GM19043 (cell line): ENCODE data around the gene NSFL1C.

ENCODE experiments used
- ATAC-seq: cut with Tn5 transposase; IDR thresholded peaks from one replicate; pipeline ENCODE4 v1.9.1; 2021; ENCODE audit warnings: low read depth; ENCODE audit not compliant: unreplicated experiment

Gene NSFL1C

GRCh38 chr20:1394686-1395085, 72.0 kb downstream of the NSFL1C start:
- no peak for ATAC-seq

DNA sequence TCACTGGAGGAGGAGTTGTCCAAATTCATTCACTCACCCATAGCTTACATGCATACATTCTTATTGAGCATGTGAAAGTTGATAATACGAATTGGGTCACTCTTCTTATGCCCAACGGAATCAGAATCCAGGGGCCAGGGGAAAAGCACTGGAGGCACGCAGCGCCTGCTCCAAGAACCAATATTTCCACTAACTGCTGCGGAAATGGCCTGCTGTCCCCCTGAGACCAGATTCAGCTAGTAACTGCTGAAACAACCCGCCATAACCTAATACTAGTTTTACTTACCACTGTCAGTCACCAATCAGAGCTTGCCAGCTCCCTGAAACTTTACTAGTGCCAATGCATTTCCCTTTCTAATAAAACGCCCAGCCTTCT, 73.2 kb downstream of the NSFL1C start:
- ATAC-seq = no peak

DNA sequence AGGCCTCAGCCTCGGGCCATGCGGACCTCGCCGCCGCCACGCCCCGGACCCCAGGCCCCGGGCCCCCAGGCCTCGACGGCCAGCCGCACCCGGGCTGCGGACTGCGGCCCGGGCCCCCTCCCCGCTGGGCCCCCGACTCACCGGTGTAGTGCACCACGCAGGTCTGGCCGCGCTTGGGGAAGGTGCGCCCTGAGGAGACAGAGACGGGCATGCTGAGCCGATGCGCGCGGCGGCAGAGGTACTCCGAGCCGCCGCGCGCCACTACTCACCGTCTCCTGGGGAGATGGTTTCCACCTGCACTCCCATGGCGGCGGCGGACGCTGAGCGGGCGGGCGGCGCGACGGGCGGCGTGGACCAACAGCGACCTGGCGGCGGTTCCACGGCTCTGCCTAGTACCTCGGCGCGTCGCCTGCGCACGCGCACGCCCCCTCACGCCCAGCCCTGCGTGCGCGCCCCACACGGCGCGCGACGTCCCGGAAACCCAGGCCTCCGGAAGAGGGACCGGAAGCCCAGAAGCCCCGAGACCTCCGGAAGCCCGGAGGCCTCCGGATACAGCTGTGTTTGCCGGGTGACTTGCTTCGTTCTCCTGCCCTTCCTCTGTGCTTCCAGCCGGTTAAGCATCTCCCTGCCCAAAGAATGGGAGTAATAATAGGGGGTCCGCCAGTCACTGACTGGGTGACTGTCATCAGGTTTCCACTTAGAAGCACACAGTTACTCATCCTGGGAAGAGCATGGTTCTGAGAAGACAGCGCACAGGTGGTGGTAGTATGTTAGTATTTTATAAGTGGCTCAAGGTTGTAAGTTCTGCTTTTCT, 73.7 kb downstream of the NSFL1C start, which contains the start of gene FKBP1A:
FKBP1A (minus strand) TSS at position 362 of the 814 bp plus-strand sequence; CDS start at position 306, 56 bp downstream.
- peak; percentile 88 for ATAC-seq

DNA sequence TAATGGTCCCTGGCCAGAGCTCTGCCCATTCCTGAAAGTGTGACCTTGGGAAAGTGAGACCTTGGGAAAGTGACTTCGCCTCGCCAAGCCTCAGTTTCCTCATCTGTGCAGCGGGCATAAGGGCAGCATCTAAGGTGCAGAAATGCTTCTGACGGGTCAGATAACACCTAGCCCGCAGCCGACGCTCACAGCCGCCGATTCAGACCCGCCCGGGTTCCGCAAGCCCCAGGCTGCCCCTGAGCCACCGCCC, 74.3 kb downstream of the NSFL1C start:
- ATAC-seq = peak; percentile 15
